Liver (tissue), 9 donors: ENCODE measurements around the gene VPS37D. TPM values are rescaled to one million over a fixed set of nuclear protein-coding genes. Genes with fewer than 3 reads are reported as not detected.

ENCODE experiments used
- DNase-seq: peaks from one replicate; pipeline ENCODE4 v3.0.0-alpha.2; 2017; ENCODE audit warnings: low spot score
- H3K27ac ChIP-seq, 2 donors: one replicate each; pipeline ENCODE4 v1.7.0; 2013; ENCODE audit warnings: inconsistent platforms in 2 of 2, low read length in 2 of 2, control low read depth in 1 of 2, low read depth in 1 of 2, mild to moderate bottlenecking in 1 of 2
- H3K27me3 ChIP-seq, 4 donors: one replicate each; pipeline versions ENCODE4 v1.6.1 to v1.7.0; 2013; ENCODE audit warnings: low read length in 3 of 4, inconsistent platforms in 1 of 4, mild to moderate bottlenecking in 1 of 4, moderate library complexity in 1 of 4; ENCODE audit not compliant: control insufficient read depth in 4 of 4, insufficient read depth in 4 of 4
- H3K36me3 ChIP-seq, 4 donors: one replicate each; pipeline versions ENCODE4 v1.6.1 to v1.7.0; 2013; ENCODE audit warnings: low read length in 3 of 4, mild to moderate bottlenecking in 3 of 4, low read depth in 1 of 4, moderate library complexity in 1 of 4; ENCODE audit not compliant: control insufficient read depth in 4 of 4, insufficient read depth in 3 of 4
- H3K4me1 ChIP-seq, 4 donors: one replicate each; pipeline versions ENCODE4 v1.6.1 to v1.7.0; 2013; ENCODE audit warnings: low read length in 3 of 4, mild to moderate bottlenecking in 3 of 4, moderate library complexity in 1 of 4; ENCODE audit not compliant: control insufficient read depth in 4 of 4, insufficient read depth in 4 of 4
- H3K4me3 ChIP-seq, 3 donors: one replicate each; pipeline versions ENCODE4 v1.6.1 to v1.7.0; 2013; ENCODE audit warnings: low read length in 3 of 3, control low read depth in 1 of 3, low read depth in 1 of 3, mild to moderate bottlenecking in 1 of 3
- H3K9ac ChIP-seq, 2 donors: one replicate each; pipeline ENCODE4 v1.7.0; 2013; ENCODE audit warnings: low read length in 2 of 2, mild to moderate bottlenecking in 2 of 2, moderate library complexity in 2 of 2, control low read depth in 1 of 2, low read depth in 1 of 2
- H3K9me3 ChIP-seq, 4 donors: one replicate each; pipeline versions ENCODE4 v1.6.1 to v1.7.0; 2013; ENCODE audit warnings: low read length in 3 of 4; ENCODE audit not compliant: control insufficient read depth in 4 of 4
- EGR1 ChIP-seq, 2 donors: IDR thresholded peaks; 2 replicates each; pipeline ENCODE4 v1.6.1; 2016 to 2018; ENCODE audit warnings: antibody characterized with exemption in 2 of 2, low read depth in 2 of 2
- FOXA1 ChIP-seq: IDR thresholded peaks from 2 replicates; pipeline ENCODE4 v1.6.1; 2016; ENCODE audit warnings: antibody characterized with exemption
- FOXA2 ChIP-seq: IDR thresholded peaks from 2 replicates; pipeline ENCODE4 v1.6.1; 2016; ENCODE audit warnings: antibody characterized with exemption
- GABPA ChIP-seq, 2 donors: IDR thresholded peaks in 1 of 2; conservative IDR thresholded peaks in 1 of 2; 2 replicates each; pipeline ENCODE4 v1.6.1; 2016; ENCODE audit warnings: antibody characterized with exemption in 2 of 2, mild to moderate bottlenecking in 1 of 2, moderate library complexity in 1 of 2
- HNF4A ChIP-seq, 2 donors: conservative IDR thresholded peaks; 2 replicates each; pipeline ENCODE4 v1.6.1; 2016; ENCODE audit warnings: antibody characterized with exemption in 2 of 2, mild to moderate bottlenecking in 2 of 2
- HNF4G ChIP-seq: IDR thresholded peaks from 2 replicates; pipeline ENCODE4 v1.6.1; 2016; ENCODE audit warnings: antibody characterized with exemption
- JUND ChIP-seq, 2 donors: IDR thresholded peaks; 2 replicates each; pipeline ENCODE4 v1.6.1; 2016; ENCODE audit warnings: antibody characterized with exemption in 2 of 2
- MAX ChIP-seq: IDR thresholded peaks from 2 replicates; pipeline ENCODE4 v1.6.1; 2016; ENCODE audit warnings: antibody characterized with exemption
- NR2F2 ChIP-seq: IDR thresholded peaks from 2 replicates; pipeline ENCODE4 v1.6.1; 2016; ENCODE audit warnings: antibody characterized with exemption
- RAD21 ChIP-seq, 2 donors: IDR thresholded peaks; 2 replicates each; pipeline ENCODE4 v1.6.1; 2016; ENCODE audit warnings: antibody characterized with exemption in 2 of 2, mild to moderate bottlenecking in 2 of 2
- SP1 ChIP-seq: IDR thresholded peaks from 2 replicates; pipeline ENCODE4 v1.6.1; 2018; ENCODE audit warnings: antibody characterized with exemption, mild to moderate bottlenecking
- TAF1 ChIP-seq: conservative IDR thresholded peaks from 2 replicates; pipeline ENCODE4 v1.6.1; 2016; ENCODE audit warnings: antibody characterized with exemption, mild to moderate bottlenecking
- YY1 ChIP-seq: IDR thresholded peaks from 2 replicates; pipeline ENCODE4 v1.6.1; 2016; ENCODE audit warnings: antibody characterized with exemption, mild to moderate bottlenecking
- WGBS: extraction: QIAGEN DNeasy Blood & Tissue Kit; methylation state at CpG from one replicate; pipeline ENCODE4 v1.1.7; 2013; 5-methylcytosine and 5-hydroxymethylcytosine counted together
- polyA plus RNA-seq, 2 donors: library from polyadenylated mRNA; stranded (reverse) in 1 of 2; unstranded in 1 of 2; fragments of 200-250 nt in 1 of 2; fragments of >200 nt in 1 of 2; fragmentation: Nextera tagmentation in 1 of 2; extraction: Ambion mirVana in 1 of 2; gene quantifications; one replicate each; pipeline versions ENCODE4 v1.2.1 to v1.2.3, GENCODE V29; 2013 to 2015
- total RNA-seq, 2 donors: library from RNA; depleted of rRNA; stranded (reverse); fragments of >200 nt; gene quantifications; one replicate each; pipeline ENCODE4 v1.2.3, GENCODE V29; 2014
- TF ChIP-seq, protein P1 (sequence below): fragments of 150-350 bp; IDR thresholded peaks from 2 replicates; pipeline ENCODE4 v1.5.1; 2017; ENCODE audit warnings: improper control_type of control experiment, low read depth, low read length; ENCODE audit not compliant: missing input control
- TF ChIP-seq, protein P2 (sequence below): IDR thresholded peaks from 2 replicates; pipeline ENCODE4 v1.6.1; 2016; ENCODE audit warnings: antibody characterized with exemption
- TF ChIP-seq, protein P3 (sequence below): IDR thresholded peaks from 2 replicates; pipeline ENCODE4 v1.6.1; 2016; ENCODE audit warnings: antibody characterized with exemption
- TF ChIP-seq, protein P4 (sequence below): IDR thresholded peaks from 2 replicates; pipeline ENCODE4 v1.6.1; 2016; ENCODE audit warnings: antibody characterized with exemption, mild to moderate bottlenecking
- donor health status: healthy.
- donor health status: healthy.
- donor health status: healthy.
- donor health status: healthy.
- donor health status: healthy.

Gene VPS37D
- total and polyA plus RNA-seq, 4 donors = 0.38 to 3.3 (median 1.3) TPM

- no peak overlapping the region for H3K27ac ChIP-seq
- no peaks in the 10 kb centered on the region for H3K27me3 ChIP-seq
- H3K9ac ChIP-seq = no peak overlapping the region
- TF ChIP-seq TAF1 (no peak), JUND (IDR thresholded peaks at IDR 0.05) (no peak), SP1 (no peak), GABPA (IDR thresholded peaks at IDR 0.05 in 1 of 2, conservative IDR thresholded peaks at IDR 0.05 in 1 of 2) (no peak), EGR1 (IDR thresholded peaks at IDR 0.05; ENCODE audit: low read depth in 2 of 2) (no peak), RAD21 (IDR thresholded peaks at IDR 0.05) (no peak), NR2F2 (no peak), YY1 (no peak), FOXA2 (no peak), HNF4A (conservative IDR thresholded peaks at IDR 0.05) (no peak), MAX (no peak), HNF4G (no peak), FOXA1 (no peak)
- TF ChIP-seq, protein P1, sequence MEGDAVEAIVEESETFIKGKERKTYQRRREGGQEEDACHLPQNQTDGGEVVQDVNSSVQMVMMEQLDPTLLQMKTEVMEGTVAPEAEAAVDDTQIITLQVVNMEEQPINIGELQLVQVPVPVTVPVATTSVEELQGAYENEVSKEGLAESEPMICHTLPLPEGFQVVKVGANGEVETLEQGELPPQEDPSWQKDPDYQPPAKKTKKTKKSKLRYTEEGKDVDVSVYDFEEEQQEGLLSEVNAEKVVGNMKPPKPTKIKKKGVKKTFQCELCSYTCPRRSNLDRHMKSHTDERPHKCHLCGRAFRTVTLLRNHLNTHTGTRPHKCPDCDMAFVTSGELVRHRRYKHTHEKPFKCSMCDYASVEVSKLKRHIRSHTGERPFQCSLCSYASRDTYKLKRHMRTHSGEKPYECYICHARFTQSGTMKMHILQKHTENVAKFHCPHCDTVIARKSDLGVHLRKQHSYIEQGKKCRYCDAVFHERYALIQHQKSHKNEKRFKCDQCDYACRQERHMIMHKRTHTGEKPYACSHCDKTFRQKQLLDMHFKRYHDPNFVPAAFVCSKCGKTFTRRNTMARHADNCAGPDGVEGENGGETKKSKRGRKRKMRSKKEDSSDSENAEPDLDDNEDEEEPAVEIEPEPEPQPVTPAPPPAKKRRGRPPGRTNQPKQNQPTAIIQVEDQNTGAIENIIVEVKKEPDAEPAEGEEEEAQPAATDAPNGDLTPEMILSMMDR = no peak
- TF ChIP-seq, protein P2, sequence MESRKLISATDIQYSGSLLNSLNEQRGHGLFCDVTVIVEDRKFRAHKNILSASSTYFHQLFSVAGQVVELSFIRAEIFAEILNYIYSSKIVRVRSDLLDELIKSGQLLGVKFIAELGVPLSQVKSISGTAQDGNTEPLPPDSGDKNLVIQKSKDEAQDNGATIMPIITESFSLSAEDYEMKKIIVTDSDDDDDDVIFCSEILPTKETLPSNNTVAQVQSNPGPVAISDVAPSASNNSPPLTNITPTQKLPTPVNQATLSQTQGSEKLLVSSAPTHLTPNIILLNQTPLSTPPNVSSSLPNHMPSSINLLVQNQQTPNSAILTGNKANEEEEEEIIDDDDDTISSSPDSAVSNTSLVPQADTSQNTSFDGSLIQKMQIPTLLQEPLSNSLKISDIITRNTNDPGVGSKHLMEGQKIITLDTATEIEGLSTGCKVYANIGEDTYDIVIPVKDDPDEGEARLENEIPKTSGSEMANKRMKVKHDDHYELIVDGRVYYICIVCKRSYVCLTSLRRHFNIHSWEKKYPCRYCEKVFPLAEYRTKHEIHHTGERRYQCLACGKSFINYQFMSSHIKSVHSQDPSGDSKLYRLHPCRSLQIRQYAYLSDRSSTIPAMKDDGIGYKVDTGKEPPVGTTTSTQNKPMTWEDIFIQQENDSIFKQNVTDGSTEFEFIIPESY = no peak
- TF ChIP-seq, protein P3, sequence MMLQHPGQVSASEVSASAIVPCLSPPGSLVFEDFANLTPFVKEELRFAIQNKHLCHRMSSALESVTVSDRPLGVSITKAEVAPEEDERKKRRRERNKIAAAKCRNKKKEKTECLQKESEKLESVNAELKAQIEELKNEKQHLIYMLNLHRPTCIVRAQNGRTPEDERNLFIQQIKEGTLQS = no peak
- TF ChIP-seq, protein P4, sequence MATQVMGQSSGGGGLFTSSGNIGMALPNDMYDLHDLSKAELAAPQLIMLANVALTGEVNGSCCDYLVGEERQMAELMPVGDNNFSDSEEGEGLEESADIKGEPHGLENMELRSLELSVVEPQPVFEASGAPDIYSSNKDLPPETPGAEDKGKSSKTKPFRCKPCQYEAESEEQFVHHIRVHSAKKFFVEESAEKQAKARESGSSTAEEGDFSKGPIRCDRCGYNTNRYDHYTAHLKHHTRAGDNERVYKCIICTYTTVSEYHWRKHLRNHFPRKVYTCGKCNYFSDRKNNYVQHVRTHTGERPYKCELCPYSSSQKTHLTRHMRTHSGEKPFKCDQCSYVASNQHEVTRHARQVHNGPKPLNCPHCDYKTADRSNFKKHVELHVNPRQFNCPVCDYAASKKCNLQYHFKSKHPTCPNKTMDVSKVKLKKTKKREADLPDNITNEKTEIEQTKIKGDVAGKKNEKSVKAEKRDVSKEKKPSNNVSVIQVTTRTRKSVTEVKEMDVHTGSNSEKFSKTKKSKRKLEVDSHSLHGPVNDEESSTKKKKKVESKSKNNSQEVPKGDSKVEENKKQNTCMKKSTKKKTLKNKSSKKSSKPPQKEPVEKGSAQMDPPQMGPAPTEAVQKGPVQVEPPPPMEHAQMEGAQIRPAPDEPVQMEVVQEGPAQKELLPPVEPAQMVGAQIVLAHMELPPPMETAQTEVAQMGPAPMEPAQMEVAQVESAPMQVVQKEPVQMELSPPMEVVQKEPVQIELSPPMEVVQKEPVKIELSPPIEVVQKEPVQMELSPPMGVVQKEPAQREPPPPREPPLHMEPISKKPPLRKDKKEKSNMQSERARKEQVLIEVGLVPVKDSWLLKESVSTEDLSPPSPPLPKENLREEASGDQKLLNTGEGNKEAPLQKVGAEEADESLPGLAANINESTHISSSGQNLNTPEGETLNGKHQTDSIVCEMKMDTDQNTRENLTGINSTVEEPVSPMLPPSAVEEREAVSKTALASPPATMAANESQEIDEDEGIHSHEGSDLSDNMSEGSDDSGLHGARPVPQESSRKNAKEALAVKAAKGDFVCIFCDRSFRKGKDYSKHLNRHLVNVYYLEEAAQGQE = no peak
- H3K9me3 ChIP-seq = no peaks in the 10 kb centered on the region
- no peak for DNase-seq
- no peaks in the 10 kb centered on the region for H3K36me3 ChIP-seq
- WGBS = 68% methylated on average over 12 of the region's 12 CpGs
- H3K4me1 ChIP-seq = peaks cover 7 to 15% (median 12%) of the 10 kb centered on the region in 4 donors
- H3K4me3 ChIP-seq = no peak overlapping the region
Measured at GRCh38 chr7:73671322-73671661, 3.7 kb downstream of the VPS37D start.
